ENCODE data around the gene CPA1.

Gene CPA1
- total RNA-seq = 0 to 1.8 (median 0) reads per million in 17 experiments

DNA sequence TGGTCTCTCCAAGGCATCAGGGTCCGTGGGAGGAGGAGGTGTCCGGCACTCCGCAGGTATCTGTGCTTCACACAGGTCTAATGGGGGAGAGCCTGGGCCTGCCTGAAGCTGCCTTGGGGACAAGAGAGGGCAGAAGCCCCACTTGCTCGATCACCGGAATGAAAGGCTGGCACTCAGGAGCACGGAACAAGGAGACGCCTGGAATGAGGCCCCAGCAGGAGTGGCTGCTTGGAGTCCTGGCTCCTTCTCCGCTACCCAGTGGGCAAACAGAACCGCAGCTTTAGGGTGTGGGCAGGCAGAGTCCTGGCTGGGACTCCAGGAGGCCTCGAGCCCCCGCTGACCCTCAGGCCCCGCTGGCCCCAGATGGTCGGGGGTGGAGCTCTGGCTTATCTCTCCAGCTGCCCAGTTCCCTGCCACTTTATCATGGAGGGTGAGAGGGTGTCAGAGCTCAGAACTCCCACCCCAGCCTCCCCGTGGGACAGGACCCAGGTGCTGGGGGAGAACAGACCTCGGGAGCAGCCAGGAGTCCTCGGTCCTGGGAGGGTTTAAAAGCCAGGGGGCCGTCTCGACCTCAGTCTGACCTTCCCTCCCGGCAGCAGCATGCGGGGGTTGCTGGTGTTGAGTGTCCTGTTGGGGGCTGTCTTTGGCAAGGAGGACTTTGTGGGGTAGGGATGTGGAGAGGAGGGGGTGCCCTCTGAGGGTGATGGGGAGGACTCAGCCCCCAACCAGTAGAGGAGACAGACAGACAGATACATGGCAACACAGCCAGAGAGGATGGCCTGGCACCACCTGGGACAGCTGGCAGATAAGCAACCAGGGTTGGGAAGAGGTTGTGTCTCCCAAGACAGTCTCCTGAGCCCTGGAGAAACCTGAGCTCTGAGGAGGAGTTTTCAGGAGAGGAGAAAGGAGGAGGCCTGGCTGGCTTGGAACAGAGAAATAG is at the start of gene CPA1:
Gene CPA1, plus strand, starts transcription at position 574 of the 940 bp plus-strand sequence. Its CDS starts 27 bp downstream, at position 601.
- DNase-seq = no peak

DNA sequence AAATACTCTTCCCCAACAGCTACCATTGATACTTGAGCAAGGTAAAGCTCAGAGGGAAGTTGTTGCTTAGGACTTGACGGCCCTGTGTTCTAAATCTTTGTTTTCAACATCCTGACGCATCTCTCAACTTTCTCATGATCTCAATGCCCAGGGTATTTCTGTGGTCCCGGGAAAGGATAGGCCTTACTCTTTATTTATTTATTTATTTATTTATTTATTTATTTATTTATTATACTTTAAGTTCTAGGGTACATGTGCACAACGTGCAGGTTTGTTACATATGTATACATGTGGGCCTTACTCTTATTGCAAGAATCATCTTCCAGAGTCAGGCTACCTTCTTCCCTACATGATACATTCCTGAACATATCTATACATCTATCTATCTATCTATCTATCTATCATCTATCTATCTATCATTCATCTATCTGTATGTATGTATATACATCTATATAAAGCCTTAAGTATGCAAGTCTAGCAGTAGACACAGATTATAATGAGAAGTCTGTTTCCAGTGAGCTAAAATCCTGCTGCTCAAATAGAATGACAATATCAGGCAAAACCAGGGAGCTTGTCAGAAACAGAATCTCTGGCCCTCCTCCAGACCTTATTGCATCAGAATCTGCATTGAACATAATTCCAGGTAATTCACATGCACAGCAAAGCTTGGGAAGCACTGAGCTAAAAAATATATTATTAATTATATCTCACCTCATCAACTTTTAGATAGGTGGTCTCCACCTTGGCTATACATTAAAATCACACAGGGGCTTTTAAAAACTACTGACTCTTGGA is 47.8 kb upstream of the CPA1 start:
- DNase-seq = no peak

DNA sequence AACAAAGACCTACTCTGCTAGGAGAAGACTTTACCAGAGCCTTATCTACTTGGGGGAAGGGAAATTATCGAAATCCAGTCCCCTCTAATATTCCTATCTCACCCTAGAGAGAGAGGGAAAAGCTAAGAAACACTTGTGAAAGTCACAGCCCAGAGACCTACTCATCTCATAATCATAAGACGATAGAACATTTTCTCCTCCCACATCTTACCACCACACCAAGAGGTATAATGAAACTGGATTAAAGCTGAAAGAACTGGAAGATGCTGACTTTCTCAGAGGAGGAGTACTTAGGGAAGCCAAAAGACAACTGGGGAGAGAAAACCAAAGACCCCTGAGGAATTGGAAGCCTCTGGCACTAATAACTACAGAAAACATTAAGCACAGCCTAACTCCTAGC is 46.5 kb upstream of the CPA1 start:
- DNase-seq = no peak

DNA sequence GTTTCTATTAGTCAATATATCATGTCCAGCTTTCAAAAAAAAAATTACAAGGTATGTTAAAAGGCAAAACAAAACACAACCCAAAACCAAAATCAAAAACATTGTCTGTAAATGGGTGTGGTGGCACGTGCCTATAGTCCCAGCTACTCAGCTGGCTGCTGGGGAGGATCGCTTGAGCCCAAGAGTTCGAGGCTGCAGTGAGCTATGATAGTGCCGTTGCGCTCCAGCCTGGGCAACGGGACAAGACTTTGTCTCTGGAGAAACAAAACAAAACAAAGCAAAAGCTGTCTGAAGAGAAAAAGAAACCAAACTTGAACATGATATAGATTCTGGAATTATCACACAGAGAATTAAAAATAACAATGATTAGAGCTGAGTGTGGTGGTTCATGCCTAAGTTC is 46.0 kb upstream of the CPA1 start:
- DNase-seq = no peak

DNA sequence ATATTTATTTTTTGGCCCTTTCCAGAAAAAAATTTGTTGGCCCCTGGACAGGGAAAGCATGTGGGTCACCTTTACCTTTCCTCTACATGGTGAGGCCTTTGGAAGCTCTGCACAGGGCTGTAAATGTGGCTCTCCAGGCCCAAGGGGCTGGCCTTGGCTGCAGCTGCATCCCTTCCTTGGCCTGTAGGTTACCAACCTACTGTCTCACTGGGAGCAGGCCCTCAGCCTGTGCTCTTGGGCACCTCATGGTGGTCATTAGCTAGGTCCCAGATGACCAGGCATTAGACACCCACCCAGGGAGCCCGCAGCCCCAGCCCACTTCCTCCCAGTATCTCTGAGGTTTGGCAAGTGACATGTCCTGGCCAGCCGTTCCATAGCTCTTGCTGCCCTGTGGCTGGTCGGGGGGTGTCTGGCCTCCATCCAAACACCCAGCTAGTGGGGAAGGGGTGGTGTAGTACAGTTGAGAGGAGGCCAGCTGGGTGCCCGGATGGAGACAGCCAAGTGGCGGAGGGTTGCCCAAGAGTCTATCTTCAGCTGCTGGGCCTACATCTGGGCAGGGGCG is 42.8 kb upstream of the CPA1 start:
- DNase-seq = no peak

DNA sequence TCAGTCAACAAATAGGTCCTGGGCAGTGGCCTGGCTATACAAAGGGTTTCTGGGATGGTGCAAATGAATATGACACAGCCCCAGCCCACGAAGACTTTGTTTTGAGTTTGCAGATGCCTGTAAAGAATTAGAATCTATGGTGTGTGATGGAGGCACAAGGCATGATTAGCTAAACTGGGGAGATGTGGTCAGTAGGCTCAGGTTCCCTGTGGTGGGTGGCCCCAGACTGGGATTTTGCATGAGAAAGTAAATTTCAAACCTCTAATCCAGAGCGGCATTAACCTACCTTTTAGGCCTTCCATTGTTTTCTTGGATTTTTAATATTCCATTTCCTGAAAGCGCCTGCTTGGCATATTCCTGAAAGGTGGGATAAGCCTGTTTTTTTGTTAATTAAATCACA is 42.1 kb upstream of the CPA1 start:
- DNase-seq = no peak

GRCh38 chr7:130341882-130342281 is 38.4 kb upstream of the CPA1 start:
- DNase-seq = no peak

- DNase-seq = no peak
Measured at GRCh38 chr7:130342701-130343380, 37.5 kb upstream of the CPA1 start.

DNA sequence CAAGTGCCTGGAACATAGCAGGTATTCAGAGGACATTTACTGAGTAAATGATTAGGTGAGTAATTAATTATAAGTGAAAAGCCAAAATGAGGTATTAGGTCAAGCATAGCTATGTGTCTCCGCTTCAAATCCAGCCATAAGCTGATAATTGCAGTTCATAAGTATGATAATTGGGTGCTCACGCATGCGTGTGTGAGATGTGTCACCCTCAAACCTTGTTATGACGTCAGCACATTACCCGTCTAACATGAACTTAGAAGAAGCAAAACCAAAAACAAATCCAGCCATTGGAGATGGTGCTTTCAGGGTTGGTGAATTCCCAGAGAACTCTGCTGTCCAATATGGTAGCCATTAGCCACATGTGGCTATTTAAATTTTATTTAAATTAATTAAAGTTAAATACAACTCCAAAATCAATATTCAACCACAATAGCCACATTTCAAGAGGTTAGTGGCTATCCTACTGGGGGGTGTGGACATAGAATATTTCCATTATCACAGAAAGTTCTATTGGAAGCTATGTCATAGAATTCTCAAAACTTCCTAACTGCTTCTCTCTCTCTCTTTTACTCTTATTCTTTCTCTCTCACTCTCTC is 35.9 kb upstream of the CPA1 start, which contains the start of gene CPA5:
Gene CPA5, plus strand, starts transcription at position 546 of the 596 bp plus-strand sequence. CDS start 1,670 bp downstream, outside the sequence.
- no peak for DNase-seq

GRCh38 chr7:130345136-130345535 is 35.2 kb upstream of the CPA1 start:
- DNase-seq = no peak

- no peak for DNase-seq
Measured at GRCh38 chr7:130345725-130346124, 34.6 kb upstream of the CPA1 start.

DNA sequence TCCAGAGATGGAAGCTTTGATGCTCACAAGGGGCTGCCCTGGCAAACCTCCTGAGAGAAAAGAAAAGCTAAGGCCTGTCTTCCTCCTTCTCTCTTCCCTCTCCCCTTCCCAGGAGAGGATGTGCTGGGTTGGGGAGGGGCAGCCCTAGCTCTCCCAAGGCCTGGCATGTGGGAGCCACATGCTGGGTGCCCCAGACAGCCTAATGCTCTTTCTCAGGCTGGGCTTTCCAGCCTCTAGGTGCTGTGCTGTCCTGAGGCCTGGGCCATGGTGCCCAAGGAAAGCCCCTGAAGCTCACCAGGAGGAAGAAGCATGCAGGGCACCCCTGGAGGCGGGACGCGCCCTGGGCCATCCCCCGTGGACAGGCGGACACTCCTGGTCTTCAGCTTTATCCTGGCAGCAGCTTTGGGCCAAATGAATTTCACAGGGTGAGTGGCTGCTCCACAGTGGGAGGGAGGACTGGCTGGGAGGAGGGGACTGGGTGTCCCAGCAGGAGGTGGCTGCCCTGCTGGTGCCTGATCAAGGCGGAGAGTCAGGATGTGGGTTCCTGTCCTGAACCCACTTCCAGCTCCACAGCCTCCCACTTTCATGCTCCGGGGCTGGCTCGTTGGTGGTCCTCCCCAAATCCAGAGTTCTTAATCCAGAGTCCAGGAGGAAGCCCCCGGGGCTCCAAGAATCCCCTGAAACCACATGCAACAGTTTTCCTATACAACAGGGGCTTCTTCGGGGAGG is 34.0 kb upstream of the CPA1 start:
- no peak for DNase-seq

DNA sequence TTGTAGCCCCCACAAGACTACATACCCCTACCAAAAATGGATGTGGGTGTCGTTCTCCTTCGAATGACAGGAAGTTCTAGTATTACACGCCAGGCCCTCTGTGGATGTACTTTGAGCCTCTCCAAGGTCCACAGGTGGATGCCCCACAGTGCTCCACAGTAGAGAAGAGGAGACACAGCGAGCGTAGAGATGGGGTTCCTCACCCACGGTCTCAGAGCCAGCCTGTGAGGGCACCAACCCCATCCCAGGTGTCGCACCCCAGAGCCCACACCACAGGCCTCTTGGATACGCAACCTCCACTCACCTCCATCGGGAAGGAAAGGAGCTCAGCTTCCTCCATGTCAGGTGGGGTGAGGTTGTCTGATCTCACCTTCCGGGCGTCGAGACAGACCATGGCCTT is 33.4 kb upstream of the CPA1 start:
- DNase-seq = no peak

DNA sequence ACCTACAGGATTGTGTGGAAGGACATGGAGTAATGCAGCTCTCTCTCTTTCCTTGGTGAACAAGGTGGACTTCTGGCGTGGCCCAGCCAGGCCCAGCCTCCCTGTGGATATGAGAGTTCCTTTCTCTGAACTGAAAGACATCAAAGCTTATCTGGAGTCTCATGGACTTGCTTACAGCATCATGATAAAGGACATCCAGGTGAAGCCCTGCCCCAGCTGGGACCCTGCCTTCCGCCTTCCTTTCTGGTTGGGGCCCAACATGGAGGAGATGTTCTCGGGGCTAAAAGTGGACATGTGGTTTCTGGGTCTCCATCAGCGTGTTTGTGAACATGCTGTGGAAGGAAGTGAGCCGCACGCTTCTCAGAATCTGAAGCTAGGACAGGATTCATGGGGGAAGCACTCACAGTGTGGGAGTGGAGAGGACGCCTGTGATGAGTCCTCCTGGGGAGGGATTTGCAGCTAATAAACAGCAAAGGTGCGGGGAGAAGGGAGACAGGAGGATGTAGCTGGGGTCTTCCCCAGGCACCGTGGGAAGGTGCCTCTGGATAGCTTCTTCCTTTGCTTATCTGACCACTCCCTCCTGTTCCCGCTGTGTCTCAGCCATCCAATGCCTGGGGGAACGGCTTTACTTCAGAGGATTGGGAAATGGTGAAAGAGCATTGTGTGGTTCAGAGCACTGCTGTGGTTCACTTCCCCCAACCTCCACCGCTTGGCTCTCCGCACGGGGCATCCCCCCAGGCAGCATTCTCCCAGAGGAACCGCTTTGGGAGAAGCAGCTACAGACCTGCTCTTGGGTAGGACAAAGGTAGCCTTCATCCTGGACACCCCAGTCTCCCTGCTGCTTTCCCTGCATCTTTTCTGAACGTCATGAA is 30.1 kb upstream of the CPA1 start:
- DNase-seq = peak in 1 of 4 experiments; percentile 31

DNA sequence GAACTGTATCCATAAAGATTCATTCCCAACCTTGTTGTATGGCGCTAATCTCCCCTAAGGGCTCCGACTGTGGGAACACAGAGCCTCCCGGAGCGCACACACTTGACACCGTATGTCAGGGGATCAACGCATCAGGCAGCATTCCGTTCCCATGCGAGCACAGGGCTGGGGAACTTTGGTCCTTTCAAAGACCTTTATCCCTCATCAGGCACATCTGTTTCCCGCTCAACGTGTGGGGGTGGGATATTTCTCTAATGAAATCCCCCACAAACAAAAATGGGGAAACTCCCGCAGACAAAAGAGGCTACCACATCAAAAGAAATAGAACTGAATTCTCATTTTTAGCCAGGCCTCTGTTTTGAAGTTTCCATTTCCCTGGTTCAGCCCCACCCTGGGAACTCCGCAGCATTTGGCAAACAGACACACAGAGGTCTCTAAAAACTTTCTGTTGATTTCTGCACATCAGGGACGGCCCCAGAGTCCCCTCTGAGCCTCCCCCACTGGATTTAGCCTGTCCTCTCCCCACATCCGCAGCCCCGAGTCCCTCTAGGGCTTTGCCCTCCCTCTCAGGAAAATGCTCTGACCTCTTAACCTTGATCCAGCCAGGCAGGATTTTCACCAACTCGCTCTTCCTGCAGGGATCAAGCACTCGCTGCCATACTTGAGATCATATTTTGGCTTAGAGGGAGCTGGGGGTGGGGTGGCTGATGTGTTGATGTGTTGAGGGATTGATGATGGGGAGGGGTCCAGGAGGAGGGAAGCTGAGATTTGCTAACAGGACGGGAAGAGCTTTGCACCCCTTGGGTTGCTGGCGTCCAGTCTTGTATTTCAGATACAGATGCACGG is 29.1 kb upstream of the CPA1 start:
- no peak for DNase-seq

- DNase-seq = no peak
Measured at GRCh38 chr7:130351791-130352090, 28.6 kb upstream of the CPA1 start.

GRCh38 chr7:130352194-130353074 is 27.9 kb upstream of the CPA1 start:
- no peak for DNase-seq

DNA sequence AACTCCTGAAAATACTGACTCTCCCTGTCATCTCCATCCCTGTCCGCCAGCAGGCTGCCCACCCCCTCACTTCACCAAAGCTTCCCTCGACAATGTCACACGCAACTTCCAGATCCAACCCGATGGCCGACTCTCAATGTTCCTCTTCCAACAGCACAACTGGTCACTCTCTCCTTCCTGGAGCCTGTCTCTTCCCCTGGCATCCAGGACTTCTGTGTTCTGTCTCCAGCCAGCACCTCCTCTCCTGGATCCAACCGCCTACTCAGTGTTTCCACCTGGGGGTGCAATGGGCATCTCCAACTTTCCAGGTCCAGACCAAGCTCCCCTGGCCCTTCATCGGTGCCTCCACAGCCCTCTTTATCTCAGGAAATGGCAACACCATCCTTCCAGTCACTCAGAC is 27.1 kb upstream of the CPA1 start:
- DNase-seq = no peak

Measured in suppressor macrophage (primary cell).